Stomach (tissue), 4 donors: ENCODE data around the gene MICAL3.

Source experiments
- CTCF ChIP-seq, 7 experiments: fragments of 450-650 bp in 4 of 7; fragments of 200-600 bp in 3 of 7; sonication (generic) in 3 of 7; IDR thresholded peaks; one replicate each; pipeline ENCODE4 v1.5.1; 2016 to 2019; ENCODE audit warnings: antibody characterized with exemption in 7 of 7, control low read depth in 2 of 7, mild to moderate bottlenecking in 1 of 7
- POLR2A ChIP-seq, 4 donors: fragments of 450-650 bp; IDR thresholded peaks; one replicate each; pipeline ENCODE4 v1.6.1; 2016; ENCODE audit warnings: antibody characterized with exemption in 4 of 4, control low read depth in 2 of 4, mild to moderate bottlenecking in 1 of 4, moderate library complexity in 1 of 4

DNA sequence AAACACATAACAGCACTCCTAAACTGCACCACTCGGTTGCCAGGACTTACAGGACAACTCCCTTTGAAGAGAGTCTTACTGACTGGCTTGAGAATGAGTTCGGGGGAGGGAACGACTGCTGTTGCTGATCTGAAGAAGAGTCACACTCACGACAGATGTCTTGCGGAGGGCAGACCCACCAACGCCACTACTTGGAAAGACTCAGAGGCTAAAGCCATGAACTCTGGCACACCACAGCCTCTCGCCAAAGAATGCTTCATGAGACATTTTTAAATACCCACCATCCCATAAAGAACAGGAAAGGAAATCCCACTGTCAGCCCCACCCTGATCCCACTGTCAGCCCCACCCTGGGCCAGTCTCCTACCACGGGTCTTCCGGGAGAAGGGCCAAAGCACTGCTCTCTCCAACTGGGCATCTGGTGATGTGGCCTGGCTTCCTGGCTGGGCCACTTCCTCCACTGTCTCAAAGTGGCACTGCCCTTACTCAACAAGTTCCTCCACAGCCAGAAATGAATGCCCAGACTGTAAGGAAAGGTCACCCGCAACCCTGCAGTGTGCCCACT lies 73.6 kb downstream of the MICAL3 start:
- TF ChIP-seq CTCF (IDR thresholded peaks at IDR 0.05), result no peak
- TF ChIP-seq POLR2A (IDR thresholded peaks at IDR 0.05), result no peak
